SK-N-SH (cell line): ENCODE measurements around the gene CSRP3. TPM values are rescaled to one million over a fixed set of nuclear protein-coding genes. Genes with fewer than 3 reads are reported as not detected.

Source experiments
- CTCF ChIA-PET: fragments of 300-600, 350-600 bp; formaldehyde crosslinking; extraction: SDS; loops from one replicate; lab custom pipeline; 2021; lab: Yijun Ruan, JAX
- POLR2A ChIA-PET: fragments of 350-600 bp; sonication (Branson Sonifier 250); formaldehyde crosslinking; extraction: SDS; loops from one replicate; lab custom pipeline; 2020; ENCODE audit warnings: antibody characterized with exemption, inconsistent platforms; lab: Yijun Ruan, JAX
- DNase-seq: peaks from one replicate; pipeline ENCODE4 v3.0.0; 2012
- H2AFZ ChIP-seq: fragments of 200-600 bp; sonication (generic); 2 replicates; pipeline ENCODE4 v1.8.1; 2016; ENCODE audit warnings: antibody characterized with exemption, mild to moderate bottlenecking, low read depth
- H3F3A ChIP-seq: fragments of 200-600 bp; sonication (generic); replicated peaks from 2 replicates; pipeline ENCODE3; 2016; ENCODE audit warnings: antibody characterized with exemption, mild to moderate bottlenecking; ENCODE audit not compliant: insufficient read depth
- H3K27ac ChIP-seq, 2 experiments: fragments of 200-500 bp in 1 of 2; fragments of 200-600 bp in 1 of 2; sonication (Bioruptor generic) in 1 of 2; sonication (generic), shearing (Covaris generic) in 1 of 2; 2 replicates each; pipeline versions ENCODE4 v1.5.1 to v1.6.1; 2014 to 2016; ENCODE audit warnings: low read depth in 2 of 2, inconsistent platforms in 1 of 2, low read length in 1 of 2, mild to moderate bottlenecking in 1 of 2, mixed read lengths in 1 of 2
- H3K27me3 ChIP-seq: fragments of 200-600 bp; sonication (generic), shearing (Covaris generic); 2 replicates; pipeline ENCODE4 v1.6.1; 2016; ENCODE audit warnings: mixed run types; ENCODE audit not compliant: insufficient read depth
- H3K36me3 ChIP-seq, 2 experiments: fragments of 200-500 bp in 1 of 2; fragments of 200-600 bp in 1 of 2; sonication (Bioruptor generic) in 1 of 2; sonication (generic) in 1 of 2; replicated peaks in 1 of 2; 2 replicates each; pipeline versions ENCODE3 to v1.5.1; 2014 to 2016; ENCODE audit warnings: low read length in 1 of 2, mild to moderate bottlenecking in 1 of 2; ENCODE audit not compliant: insufficient read depth in 2 of 2, control insufficient read depth in 1 of 2
- H3K4me1 ChIP-seq, 2 experiments: fragments of 200-500 bp in 1 of 2; fragments of 200-600 bp in 1 of 2; sonication (Bioruptor generic) in 1 of 2; sonication (generic), shearing (Covaris generic) in 1 of 2; 2 replicates each; pipeline versions ENCODE4 v1.5.1 to v1.6.1; 2014 to 2016; ENCODE audit warnings: low read depth in 1 of 2, low read length in 1 of 2, mixed run types in 1 of 2; ENCODE audit not compliant: insufficient read depth in 2 of 2, control insufficient read depth in 1 of 2
- H3K4me2 ChIP-seq: fragments of 200-600 bp; sonication (generic), shearing (Covaris generic); 2 replicates; pipeline ENCODE4 v1.6.1; 2017; ENCODE audit warnings: mixed run types
- H3K4me3 ChIP-seq, 2 experiments: fragments of 200-500 bp in 1 of 2; fragments of 200-600 bp in 1 of 2; sonication (Bioruptor generic) in 1 of 2; sonication (generic), shearing (Covaris generic) in 1 of 2; 2 replicates each; pipeline versions ENCODE4 v1.5.1 to v1.8.1; 2014 to 2016; ENCODE audit warnings: low read depth in 2 of 2, inconsistent platforms in 1 of 2, low read length in 1 of 2, mild to moderate bottlenecking in 1 of 2, mixed read lengths in 1 of 2, moderate library complexity in 1 of 2
- H3K79me2 ChIP-seq: fragments of 200-600 bp; sonication (generic); 2 replicates; pipeline ENCODE4 v1.8.1; 2017; ENCODE audit warnings: mild to moderate bottlenecking; ENCODE audit not compliant: insufficient read depth
- H3K9ac ChIP-seq: fragments of 200-600 bp; sonication (generic); 2 replicates; pipeline ENCODE4 v1.6.1; 2017; ENCODE audit warnings: mixed run types
- H3K9me2 ChIP-seq: fragments of 200-600 bp; sonication (generic); 2 replicates; pipeline ENCODE4 v1.6.1; 2017; ENCODE audit warnings: mixed run types
- H3K9me3 ChIP-seq: fragments of 200-600 bp; sonication (generic); 2 replicates; pipeline ENCODE4 v1.6.1; 2017; ENCODE audit warnings: mixed run types, mild to moderate bottlenecking, moderate library complexity
- H4K20me1 ChIP-seq: fragments of 200-600 bp; sonication (generic); 2 replicates; pipeline ENCODE4 v1.6.1; 2017; ENCODE audit warnings: mild to moderate bottlenecking, mixed run types; ENCODE audit not compliant: insufficient read depth
- EZH2phosphoT487 ChIP-seq: fragments of 200-600 bp; sonication (generic); IDR thresholded peaks from 2 replicates; pipeline ENCODE4 v1.6.1; 2017; ENCODE audit warnings: low read depth, mixed run types, mild to moderate bottlenecking, antibody characterized with exemption, moderate library complexity, borderline replicate concordance
- FOSL2 ChIP-seq: IDR thresholded peaks from 2 replicates; pipeline ENCODE4 v1.4.0; 2012; ENCODE audit warnings: low read depth, mild to moderate bottlenecking, moderate library complexity, borderline replicate concordance
- FOXJ3 ChIP-seq: sonication (generic); formaldehyde crosslinking; IDR thresholded peaks from 2 replicates; pipeline ENCODE4 v1.5.1; 2020; ENCODE audit warnings: mild to moderate bottlenecking, missing genetic modification reagents
- FOXM1 ChIP-seq: IDR thresholded peaks from 2 replicates; pipeline ENCODE4 v1.4.0; 2012; ENCODE audit warnings: low read depth, mild to moderate bottlenecking
- GABPA ChIP-seq: IDR thresholded peaks from 2 replicates; pipeline ENCODE4 v1.4.0; 2012; ENCODE audit warnings: low read depth, mild to moderate bottlenecking
- JUND ChIP-seq: IDR thresholded peaks from 2 replicates; pipeline ENCODE4 v1.4.0; 2012
- MXI1 ChIP-seq: IDR thresholded peaks from 2 replicates; pipeline ENCODE4 v1.6.1; 2012; ENCODE audit warnings: mild to moderate bottlenecking, low read depth, low read length, improper control_type of control experiment
- NFIC ChIP-seq: IDR thresholded peaks from 2 replicates; pipeline ENCODE4 v1.4.0; 2012; ENCODE audit warnings: borderline replicate concordance
- NRF1 ChIP-seq: IDR thresholded peaks from 2 replicates; pipeline ENCODE4 v1.6.1; 2012; ENCODE audit warnings: low read depth, mild to moderate bottlenecking, low read length
- POLR2AphosphoS5 ChIP-seq: IDR thresholded peaks from 2 replicates; pipeline ENCODE4 v1.6.1; 2012; ENCODE audit warnings: low read depth, low read length
- RFX5 ChIP-seq: IDR thresholded peaks from 2 replicates; pipeline ENCODE4 v1.6.1; 2012; ENCODE audit warnings: mild to moderate bottlenecking, improper control_type of control experiment, low read length
- RXRA ChIP-seq: IDR thresholded peaks from 2 replicates; pipeline ENCODE4 v1.4.0; 2012; ENCODE audit warnings: low read depth, mild to moderate bottlenecking, borderline replicate concordance
- SIN3A ChIP-seq: IDR thresholded peaks from 2 replicates; pipeline ENCODE4 v1.6.1; 2012; ENCODE audit warnings: low read depth, mild to moderate bottlenecking, low read length, moderate library complexity, borderline replicate concordance
- SMC3 ChIP-seq: IDR thresholded peaks from 2 replicates; pipeline ENCODE4 v1.6.1; 2012; ENCODE audit warnings: low read depth, low read length, improper control_type of control experiment
- TCF12 ChIP-seq: IDR thresholded peaks from 2 replicates; pipeline ENCODE4 v1.4.0; 2012
- WGBS: methylation state at CpG from one replicate; pipeline ENCODE4 v1.1.6; 2017; ENCODE audit warnings: low lambda C conversion rate; 5-methylcytosine and 5-hydroxymethylcytosine counted together
- polyA plus RNA-seq, 3 experiments: library from polyadenylated mRNA; depleted of rRNA; stranded (reverse); fragments of >200 nt; gene quantifications; 2 replicates each; pipeline ENCODE4 v1.2.3, GENCODE V29; 2012
- TF ChIP-seq, protein P1 (sequence below): IDR thresholded peaks from 2 replicates; pipeline ENCODE4 v1.4.0; 2012; ENCODE audit warnings: low read depth
- TF ChIP-seq, protein P2 (sequence below): IDR thresholded peaks from 2 replicates; pipeline ENCODE4; 2012
- TF ChIP-seq, protein P3 (sequence below): IDR thresholded peaks from 2 replicates; pipeline ENCODE4 v1.6.1; 2012; ENCODE audit warnings: mild to moderate bottlenecking, low read depth, low read length, moderate library complexity
- TF ChIP-seq, protein P4 (sequence below): IDR thresholded peaks from 2 replicates; pipeline ENCODE4 v1.4.0; 2012; ENCODE audit warnings: low read depth, borderline replicate concordance
- TF ChIP-seq, protein P5 (sequence below): fragments of 150-350 bp; IDR thresholded peaks from 2 replicates; pipeline ENCODE4 v1.6.1; 2016; ENCODE audit warnings: mild to moderate bottlenecking, low read depth, low read length

CSRP3 gene
- polyA plus RNA-seq, 1 of the 3 experiments (the other 2 are of a cell fraction) = not detected

DNA sequence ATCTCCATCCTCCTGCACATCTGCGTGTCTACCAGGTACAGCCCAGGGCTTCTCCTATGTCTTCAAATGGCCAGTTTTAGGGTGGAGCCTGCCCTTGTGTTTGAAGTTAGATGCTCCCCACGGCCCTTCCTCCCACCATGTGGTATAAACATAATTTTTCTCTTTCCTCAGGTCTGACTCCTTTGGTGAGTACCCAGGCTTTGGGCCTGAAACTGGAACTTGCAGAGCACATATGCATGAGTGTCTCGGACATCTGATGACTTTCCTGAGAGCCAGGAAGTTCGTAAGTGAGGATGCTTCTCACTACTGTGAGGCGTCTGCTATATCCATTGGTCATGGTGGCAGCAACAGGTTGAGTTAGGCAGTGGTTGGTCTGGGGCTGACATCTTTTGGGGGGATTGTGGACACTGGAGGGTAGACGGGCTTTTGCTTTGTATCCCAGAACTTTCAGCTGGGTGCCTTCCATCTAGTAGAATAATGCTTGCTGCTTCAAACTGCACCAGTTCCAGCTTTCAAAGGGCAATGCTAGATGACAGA, 16.2 kb downstream of the CSRP3 start:
- Histone ChIP-seq H3K4me3 (no peak overlapping the region), H3K4me2 (no peak overlapping the region), H4K20me1 (no peaks in the 10 kb centered on the region), H3K9me3 (no peaks in the 10 kb centered on the region), H3K36me3 (no peaks in the 10 kb centered on the region), H3F3A (no peaks in the 10 kb centered on the region), H3K79me2 (no peaks in the 10 kb centered on the region), H3K9ac (no peak overlapping the region), H3K9me2 (no peaks in the 10 kb centered on the region), H3K27ac (no peak overlapping the region), H2AFZ (no peak overlapping the region), H3K4me1 (no peaks in the 10 kb centered on the region; a peak in 1 of 4 replicates), H3K27me3 (no peaks in the 10 kb centered on the region)
- TF ChIP-seq SIN3A = no peak
- no peak for TF ChIP-seq FOXJ3 (CRISPR knock-in tag)
- TF ChIP-seq GABPA = no peak
- no peak for TF ChIP-seq RXRA
- TF ChIP-seq, protein P1, sequence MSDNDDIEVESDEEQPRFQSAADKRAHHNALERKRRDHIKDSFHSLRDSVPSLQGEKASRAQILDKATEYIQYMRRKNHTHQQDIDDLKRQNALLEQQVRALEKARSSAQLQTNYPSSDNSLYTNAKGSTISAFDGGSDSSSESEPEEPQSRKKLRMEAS = no peak
- no peak for TF ChIP-seq TCF12
- TF ChIP-seq, protein P2, sequence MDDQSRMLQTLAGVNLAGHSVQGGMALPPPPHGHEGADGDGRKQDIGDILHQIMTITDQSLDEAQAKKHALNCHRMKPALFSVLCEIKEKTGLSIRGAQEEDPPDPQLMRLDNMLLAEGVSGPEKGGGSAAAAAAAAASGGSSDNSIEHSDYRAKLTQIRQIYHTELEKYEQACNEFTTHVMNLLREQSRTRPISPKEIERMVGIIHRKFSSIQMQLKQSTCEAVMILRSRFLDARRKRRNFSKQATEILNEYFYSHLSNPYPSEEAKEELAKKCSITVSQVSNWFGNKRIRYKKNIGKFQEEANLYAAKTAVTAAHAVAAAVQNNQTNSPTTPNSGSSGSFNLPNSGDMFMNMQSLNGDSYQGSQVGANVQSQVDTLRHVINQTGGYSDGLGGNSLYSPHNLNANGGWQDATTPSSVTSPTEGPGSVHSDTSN = no peak
- TF ChIP-seq NRF1 = no peak
- TF ChIP-seq FOSL2 = no peak
- TF ChIP-seq SMC3 = no peak
- TF ChIP-seq FOXM1 = no peak
- TF ChIP-seq RFX5 = no peak
- TF ChIP-seq, protein P3, sequence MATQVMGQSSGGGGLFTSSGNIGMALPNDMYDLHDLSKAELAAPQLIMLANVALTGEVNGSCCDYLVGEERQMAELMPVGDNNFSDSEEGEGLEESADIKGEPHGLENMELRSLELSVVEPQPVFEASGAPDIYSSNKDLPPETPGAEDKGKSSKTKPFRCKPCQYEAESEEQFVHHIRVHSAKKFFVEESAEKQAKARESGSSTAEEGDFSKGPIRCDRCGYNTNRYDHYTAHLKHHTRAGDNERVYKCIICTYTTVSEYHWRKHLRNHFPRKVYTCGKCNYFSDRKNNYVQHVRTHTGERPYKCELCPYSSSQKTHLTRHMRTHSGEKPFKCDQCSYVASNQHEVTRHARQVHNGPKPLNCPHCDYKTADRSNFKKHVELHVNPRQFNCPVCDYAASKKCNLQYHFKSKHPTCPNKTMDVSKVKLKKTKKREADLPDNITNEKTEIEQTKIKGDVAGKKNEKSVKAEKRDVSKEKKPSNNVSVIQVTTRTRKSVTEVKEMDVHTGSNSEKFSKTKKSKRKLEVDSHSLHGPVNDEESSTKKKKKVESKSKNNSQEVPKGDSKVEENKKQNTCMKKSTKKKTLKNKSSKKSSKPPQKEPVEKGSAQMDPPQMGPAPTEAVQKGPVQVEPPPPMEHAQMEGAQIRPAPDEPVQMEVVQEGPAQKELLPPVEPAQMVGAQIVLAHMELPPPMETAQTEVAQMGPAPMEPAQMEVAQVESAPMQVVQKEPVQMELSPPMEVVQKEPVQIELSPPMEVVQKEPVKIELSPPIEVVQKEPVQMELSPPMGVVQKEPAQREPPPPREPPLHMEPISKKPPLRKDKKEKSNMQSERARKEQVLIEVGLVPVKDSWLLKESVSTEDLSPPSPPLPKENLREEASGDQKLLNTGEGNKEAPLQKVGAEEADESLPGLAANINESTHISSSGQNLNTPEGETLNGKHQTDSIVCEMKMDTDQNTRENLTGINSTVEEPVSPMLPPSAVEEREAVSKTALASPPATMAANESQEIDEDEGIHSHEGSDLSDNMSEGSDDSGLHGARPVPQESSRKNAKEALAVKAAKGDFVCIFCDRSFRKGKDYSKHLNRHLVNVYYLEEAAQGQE = no peak
- TF ChIP-seq JUND = no peak
- WGBS = 41% methylated on average over 6 of the region's 6 CpGs
- ChIA-PET POLR2A (no interaction called here), CTCF (interaction anchor here (1.3 to 1.9 kb wide), 2 partner anchors 13 to 109 kb away, joined by 4 to 5 read pairs; no protein-coding TSS in a partner anchor)
- no peak for DNase-seq

DNA sequence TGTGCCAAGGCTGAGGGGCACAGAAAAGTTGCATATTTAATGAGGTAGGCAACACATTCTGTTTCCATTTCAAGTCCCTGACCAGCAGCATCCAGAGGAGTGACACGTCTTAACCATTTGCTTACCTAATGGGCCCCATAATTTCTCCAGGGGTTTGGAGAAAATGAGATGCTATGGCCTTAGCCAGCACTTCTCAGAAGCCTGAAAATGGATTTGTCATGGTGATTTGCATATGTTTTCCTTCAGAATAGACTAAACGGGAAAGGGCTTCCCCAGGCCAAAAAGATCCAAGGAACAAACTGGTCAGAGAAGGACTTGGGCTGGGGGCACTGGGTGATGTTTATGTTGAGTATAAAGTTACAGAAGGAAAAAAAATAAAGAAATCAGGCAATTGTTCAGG, 16.7 kb downstream of the CSRP3 start:
- TF ChIP-seq MXI1 = no peak
- TF ChIP-seq, protein P1 = no peak
- TF ChIP-seq GABPA = no peak
- no peak for TF ChIP-seq RFX5
- no peak for TF ChIP-seq NRF1
- TF ChIP-seq, protein P4, sequence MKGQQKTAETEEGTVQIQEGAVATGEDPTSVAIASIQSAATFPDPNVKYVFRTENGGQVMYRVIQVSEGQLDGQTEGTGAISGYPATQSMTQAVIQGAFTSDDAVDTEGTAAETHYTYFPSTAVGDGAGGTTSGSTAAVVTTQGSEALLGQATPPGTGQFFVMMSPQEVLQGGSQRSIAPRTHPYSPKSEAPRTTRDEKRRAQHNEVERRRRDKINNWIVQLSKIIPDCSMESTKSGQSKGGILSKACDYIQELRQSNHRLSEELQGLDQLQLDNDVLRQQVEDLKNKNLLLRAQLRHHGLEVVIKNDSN = no peak
- no peak for TF ChIP-seq NFIC
- no peak for TF ChIP-seq EZH2phosphoT487
- TF ChIP-seq POLR2AphosphoS5 = no peak
- TF ChIP-seq, protein P5, sequence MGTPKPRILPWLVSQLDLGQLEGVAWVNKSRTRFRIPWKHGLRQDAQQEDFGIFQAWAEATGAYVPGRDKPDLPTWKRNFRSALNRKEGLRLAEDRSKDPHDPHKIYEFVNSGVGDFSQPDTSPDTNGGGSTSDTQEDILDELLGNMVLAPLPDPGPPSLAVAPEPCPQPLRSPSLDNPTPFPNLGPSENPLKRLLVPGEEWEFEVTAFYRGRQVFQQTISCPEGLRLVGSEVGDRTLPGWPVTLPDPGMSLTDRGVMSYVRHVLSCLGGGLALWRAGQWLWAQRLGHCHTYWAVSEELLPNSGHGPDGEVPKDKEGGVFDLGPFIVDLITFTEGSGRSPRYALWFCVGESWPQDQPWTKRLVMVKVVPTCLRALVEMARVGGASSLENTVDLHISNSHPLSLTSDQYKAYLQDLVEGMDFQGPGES = no peak
- TF ChIP-seq FOXJ3 (CRISPR knock-in tag) = no peak

More for the DNA sequence above, 16.7 kb downstream of the CSRP3 start:
- Histone ChIP-seq H3K79me2 (no peaks in the 10 kb centered on the region), H3F3A (no peaks in the 10 kb centered on the region), H3K36me3 (no peaks in the 10 kb centered on the region), H3K9ac (no peak overlapping the region), H3K9me2 (no peaks in the 10 kb centered on the region), H3K4me3 (no peak overlapping the region), H3K9me3 (no peaks in the 10 kb centered on the region), H3K27me3 (no peaks in the 10 kb centered on the region), H3K4me1 (no peaks in the 10 kb centered on the region; a peak in 1 of 4 replicates), H2AFZ (no peak overlapping the region), H3K27ac (no peak overlapping the region), H4K20me1 (no peaks in the 10 kb centered on the region), H3K4me2 (no peak overlapping the region)
- no peak for DNase-seq
- POLR2A ChIA-PET = no interaction called here
- CTCF ChIA-PET = no interaction called here
- WGBS = 77% methylated on average over 2 of the region's 2 CpGs
